ENCODE measurements around the gene TNNC1. TPM values are rescaled to one million over a fixed set of nuclear protein-coding genes. Genes with fewer than 3 reads are reported as not detected.

TNNC1 gene
- total and polyA plus RNA-seq, 10 of the 15 experiments (the other 5 are each of a cell fraction or from before 2014, with no cell fraction given) = 0.13 to 1.3 (median 0.53) TPM; not detected in 2

DNA sequence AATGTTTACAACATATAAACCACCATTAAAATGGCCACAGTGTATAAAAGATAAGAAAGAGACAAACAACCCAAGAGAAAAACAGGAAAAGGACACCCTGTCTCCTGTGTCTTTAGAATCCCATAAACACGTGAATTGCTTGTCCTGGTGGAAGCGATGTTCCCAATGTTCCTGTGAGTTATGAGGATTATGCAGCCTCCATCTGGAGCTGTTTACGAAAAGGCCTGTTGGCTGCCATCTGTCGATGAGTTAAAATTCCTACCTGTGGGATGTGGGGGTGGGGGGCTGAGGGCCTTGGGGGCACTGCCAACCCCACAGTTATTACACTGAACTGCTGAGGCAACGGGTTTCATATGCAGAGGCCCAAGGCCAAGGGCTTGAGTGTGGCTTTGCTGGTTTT lies 15.2 kb upstream of the TNNC1 start:
- Histone ChIP-seq H2AFZ (ENCODE audit: control insufficient read depth, low read depth, low read length) (no peak overlapping the region), H3K79me2 (ENCODE audit: control insufficient read depth, insufficient read depth, low read length) (no peaks in the 10 kb centered on the region), H4K20me1 (ENCODE audit: control insufficient read depth, insufficient read depth) (no peaks in the 10 kb centered on the region), H3K4me2 (ENCODE audit: control insufficient read depth, insufficient read depth) (no peak overlapping the region), H3K4me3 (no peak overlapping the region), H3K27ac (ENCODE audit: control insufficient read depth, insufficient read depth) (no peak overlapping the region), H3K27me3 (replicated peaks in 1 of 2; ENCODE audit: control insufficient read depth in 2 of 2, insufficient read depth in 2 of 2, low read length in 1 of 2) (no peaks in the 10 kb centered on the region), H3K9ac (ENCODE audit: control insufficient read depth, insufficient read depth, low read length) (no peak overlapping the region), H3K36me3 (ENCODE audit: control insufficient read depth in 2 of 2, insufficient read depth in 2 of 2, low read length in 1 of 2) (peaks cover 18 to 20% of the 10 kb centered on the region in 2 experiments; a peak in 3 of 4 replicates), H3K9me3 (replicated peaks; ENCODE audit: control insufficient read depth, insufficient read depth, low read length) (no peaks in the 10 kb centered on the region), H3K4me1 (ENCODE audit: control insufficient read depth, insufficient read depth, low read length) (no peaks in the 10 kb centered on the region)
- no peak for DNase-seq (ENCODE audit: low read depth, low spot score)
- 100% methylated on average over 5 of the region's 5 CpGs for WGBS (ENCODE audit: insufficient coverage, insufficient replicate concordance, low lambda C conversion rate, missing lambda C conversion rate)
- ChIA-PET POLR2A (no interaction called here), CTCF (no interaction called here), RAD21 (ENCODE audit: unreplicated experiment) (no interaction called here), SMC1A (ENCODE audit: uncharacterized antibody, unreplicated experiment) (no interaction called here)
- no peak for ATAC-seq
- in situ Hi-C loops (cut with MboI) (no loop called here), intact Hi-C loops (cut with micrococcal nuclease; ENCODE audit: unreplicated experiment) (no loop called here)
- BruUV-seq (replicated peaks) = no TSS peak
- FAIRE-seq = no peak
- TF ChIP-seq, protein P1, sequence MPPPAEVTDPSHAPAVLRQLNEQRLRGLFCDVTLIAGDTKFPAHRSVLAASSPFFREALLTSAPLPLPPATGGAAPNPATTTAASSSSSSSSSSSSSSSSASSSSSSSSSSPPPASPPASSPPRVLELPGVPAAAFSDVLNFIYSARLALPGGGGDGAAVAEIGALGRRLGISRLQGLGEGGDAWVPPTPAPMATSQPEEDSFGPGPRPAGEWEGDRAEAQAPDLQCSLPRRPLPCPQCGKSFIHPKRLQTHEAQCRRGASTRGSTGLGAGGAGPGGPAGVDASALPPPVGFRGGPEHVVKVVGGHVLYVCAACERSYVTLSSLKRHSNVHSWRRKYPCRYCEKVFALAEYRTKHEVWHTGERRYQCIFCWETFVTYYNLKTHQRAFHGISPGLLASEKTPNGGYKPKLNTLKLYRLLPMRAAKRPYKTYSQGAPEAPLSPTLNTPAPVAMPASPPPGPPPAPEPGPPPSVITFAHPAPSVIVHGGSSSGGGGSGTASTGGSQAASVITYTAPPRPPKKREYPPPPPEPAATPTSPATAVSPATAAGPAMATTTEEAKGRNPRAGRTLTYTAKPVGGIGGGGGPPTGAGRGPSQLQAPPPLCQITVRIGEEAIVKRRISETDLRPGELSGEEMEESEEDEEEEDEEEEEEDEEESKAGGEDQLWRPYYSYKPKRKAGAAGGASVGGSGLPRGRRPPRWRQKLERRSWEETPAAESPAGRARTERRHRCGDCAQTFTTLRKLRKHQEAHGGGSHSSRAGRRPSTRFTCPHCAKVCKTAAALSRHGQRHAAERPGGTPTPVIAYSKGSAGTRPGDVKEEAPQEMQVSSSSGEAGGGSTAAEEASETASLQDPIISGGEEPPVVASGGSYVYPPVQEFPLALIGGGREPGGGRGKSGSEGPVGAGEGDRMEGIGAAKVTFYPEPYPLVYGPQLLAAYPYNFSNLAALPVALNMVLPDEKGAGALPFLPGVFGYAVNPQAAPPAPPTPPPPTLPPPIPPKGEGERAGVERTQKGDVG (CRISPR knock-in tag; IDR thresholded peaks at IDR 0.05) = no peak
- TF ChIP-seq MTA2 (IDR thresholded peaks at IDR 0.05; ENCODE audit: low read depth) = no peak
- TF ChIP-seq, protein P2, sequence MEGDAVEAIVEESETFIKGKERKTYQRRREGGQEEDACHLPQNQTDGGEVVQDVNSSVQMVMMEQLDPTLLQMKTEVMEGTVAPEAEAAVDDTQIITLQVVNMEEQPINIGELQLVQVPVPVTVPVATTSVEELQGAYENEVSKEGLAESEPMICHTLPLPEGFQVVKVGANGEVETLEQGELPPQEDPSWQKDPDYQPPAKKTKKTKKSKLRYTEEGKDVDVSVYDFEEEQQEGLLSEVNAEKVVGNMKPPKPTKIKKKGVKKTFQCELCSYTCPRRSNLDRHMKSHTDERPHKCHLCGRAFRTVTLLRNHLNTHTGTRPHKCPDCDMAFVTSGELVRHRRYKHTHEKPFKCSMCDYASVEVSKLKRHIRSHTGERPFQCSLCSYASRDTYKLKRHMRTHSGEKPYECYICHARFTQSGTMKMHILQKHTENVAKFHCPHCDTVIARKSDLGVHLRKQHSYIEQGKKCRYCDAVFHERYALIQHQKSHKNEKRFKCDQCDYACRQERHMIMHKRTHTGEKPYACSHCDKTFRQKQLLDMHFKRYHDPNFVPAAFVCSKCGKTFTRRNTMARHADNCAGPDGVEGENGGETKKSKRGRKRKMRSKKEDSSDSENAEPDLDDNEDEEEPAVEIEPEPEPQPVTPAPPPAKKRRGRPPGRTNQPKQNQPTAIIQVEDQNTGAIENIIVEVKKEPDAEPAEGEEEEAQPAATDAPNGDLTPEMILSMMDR (IDR thresholded peaks at IDR 0.05 in 2 of 3, conservative IDR thresholded peaks at IDR 0.05 in 1 of 3; ENCODE audit: control insufficient read depth in 2 of 3, extremely low read depth in 1 of 3, insufficient read depth in 1 of 3, low read depth in 3 of 3, low read length in 3 of 3) = no peak
- no peak for TF ChIP-seq IRF4 (IDR thresholded peaks at IDR 0.05; ENCODE audit: low read depth, low read length)
- TF ChIP-seq, protein P3, sequence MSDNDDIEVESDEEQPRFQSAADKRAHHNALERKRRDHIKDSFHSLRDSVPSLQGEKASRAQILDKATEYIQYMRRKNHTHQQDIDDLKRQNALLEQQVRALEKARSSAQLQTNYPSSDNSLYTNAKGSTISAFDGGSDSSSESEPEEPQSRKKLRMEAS (IDR thresholded peaks at IDR 0.05; ENCODE audit: low read depth, low read length) = no peak
- no peak for TF ChIP-seq HCFC1 (IDR thresholded peaks at IDR 0.05; ENCODE audit: low read length)
- no peak for TF ChIP-seq JUND (IDR thresholded peaks at IDR 0.05; ENCODE audit: low read depth, low read length)
- TF ChIP-seq, protein P4, sequence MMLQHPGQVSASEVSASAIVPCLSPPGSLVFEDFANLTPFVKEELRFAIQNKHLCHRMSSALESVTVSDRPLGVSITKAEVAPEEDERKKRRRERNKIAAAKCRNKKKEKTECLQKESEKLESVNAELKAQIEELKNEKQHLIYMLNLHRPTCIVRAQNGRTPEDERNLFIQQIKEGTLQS (IDR thresholded peaks at IDR 0.05; ENCODE audit: borderline replicate concordance, extremely low read depth, low read depth, low read length) = no peak
- no peak for TF ChIP-seq FOXM1 (IDR thresholded peaks at IDR 0.05; ENCODE audit: low read depth, low read length)
- TF ChIP-seq ESRRA (IDR thresholded peaks at IDR 0.05; ENCODE audit: low read length) = no peak
- TF ChIP-seq, protein P5, sequence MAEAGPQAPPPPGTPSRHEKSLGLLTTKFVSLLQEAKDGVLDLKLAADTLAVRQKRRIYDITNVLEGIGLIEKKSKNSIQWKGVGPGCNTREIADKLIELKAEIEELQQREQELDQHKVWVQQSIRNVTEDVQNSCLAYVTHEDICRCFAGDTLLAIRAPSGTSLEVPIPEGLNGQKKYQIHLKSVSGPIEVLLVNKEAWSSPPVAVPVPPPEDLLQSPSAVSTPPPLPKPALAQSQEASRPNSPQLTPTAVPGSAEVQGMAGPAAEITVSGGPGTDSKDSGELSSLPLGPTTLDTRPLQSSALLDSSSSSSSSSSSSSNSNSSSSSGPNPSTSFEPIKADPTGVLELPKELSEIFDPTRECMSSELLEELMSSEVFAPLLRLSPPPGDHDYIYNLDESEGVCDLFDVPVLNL (IDR thresholded peaks at IDR 0.05; ENCODE audit: low read depth, low read length) = no peak
- TF ChIP-seq, protein P6, sequence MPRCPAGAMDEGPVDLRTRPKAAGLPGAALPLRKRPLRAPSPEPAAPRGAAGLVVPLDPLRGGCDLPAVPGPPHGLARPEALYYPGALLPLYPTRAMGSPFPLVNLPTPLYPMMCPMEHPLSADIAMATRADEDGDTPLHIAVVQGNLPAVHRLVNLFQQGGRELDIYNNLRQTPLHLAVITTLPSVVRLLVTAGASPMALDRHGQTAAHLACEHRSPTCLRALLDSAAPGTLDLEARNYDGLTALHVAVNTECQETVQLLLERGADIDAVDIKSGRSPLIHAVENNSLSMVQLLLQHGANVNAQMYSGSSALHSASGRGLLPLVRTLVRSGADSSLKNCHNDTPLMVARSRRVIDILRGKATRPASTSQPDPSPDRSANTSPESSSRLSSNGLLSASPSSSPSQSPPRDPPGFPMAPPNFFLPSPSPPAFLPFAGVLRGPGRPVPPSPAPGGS (IDR thresholded peaks at IDR 0.05; ENCODE audit: borderline replicate concordance, insufficient read depth, low read depth, low read length, poor library complexity, severe bottlenecking) = no peak
- no peak for TF ChIP-seq TCF3 (IDR thresholded peaks at IDR 0.05; ENCODE audit: borderline replicate concordance, insufficient read depth, low read depth, low read length)
- no peak for TF ChIP-seq JUNB (IDR thresholded peaks at IDR 0.05)
- no peak for TF ChIP-seq RFX5 (IDR thresholded peaks at IDR 0.05; ENCODE audit: low read depth, low read length)
- TF ChIP-seq PML (IDR thresholded peaks at IDR 0.05; ENCODE audit: low read length) = no peak
